Neural progenitor cell (in vitro differentiated cells): Measurements from ENCODE around the gene VAV3.

Experiments used
- EZH2 ChIP-seq: fragments of 200-600 bp; sonication (generic); IDR thresholded peaks from 2 replicates; pipeline ENCODE4 v1.6.1; 2017; ENCODE audit warnings: antibody characterized with exemption, mild to moderate bottlenecking, moderate library complexity
- EZH2phosphoT487 ChIP-seq: fragments of 200-600 bp; sonication (generic); IDR thresholded peaks from 2 replicates; pipeline ENCODE4 v1.6.1; 2017; ENCODE audit warnings: antibody characterized with exemption
- TF ChIP-seq, protein P1 (sequence below): fragments of 200-600 bp; sonication (generic); IDR thresholded peaks from 2 replicates; pipeline ENCODE4 v1.5.1; 2017; ENCODE audit warnings: antibody characterized with exemption, mild to moderate bottlenecking

DNA sequence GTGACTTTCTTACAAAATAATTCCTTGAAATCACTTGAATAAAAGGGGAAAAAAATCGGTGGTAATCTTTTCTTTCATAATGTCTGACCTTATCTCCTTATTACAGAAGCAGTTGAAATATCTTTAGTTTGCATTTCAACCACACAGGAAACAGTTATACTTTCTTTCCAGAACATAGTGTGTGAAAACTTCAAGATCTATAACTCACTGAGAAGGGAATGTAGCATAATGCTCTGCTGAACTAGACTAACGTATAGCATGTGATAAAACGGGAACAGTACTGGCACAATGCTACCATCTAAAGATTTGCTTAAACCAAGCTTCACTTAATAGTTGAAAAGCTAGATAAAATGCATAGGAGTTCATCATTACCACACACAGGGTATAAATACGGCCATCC is 45.0 kb downstream of the VAV3 start:
- TF ChIP-seq, protein P1, sequence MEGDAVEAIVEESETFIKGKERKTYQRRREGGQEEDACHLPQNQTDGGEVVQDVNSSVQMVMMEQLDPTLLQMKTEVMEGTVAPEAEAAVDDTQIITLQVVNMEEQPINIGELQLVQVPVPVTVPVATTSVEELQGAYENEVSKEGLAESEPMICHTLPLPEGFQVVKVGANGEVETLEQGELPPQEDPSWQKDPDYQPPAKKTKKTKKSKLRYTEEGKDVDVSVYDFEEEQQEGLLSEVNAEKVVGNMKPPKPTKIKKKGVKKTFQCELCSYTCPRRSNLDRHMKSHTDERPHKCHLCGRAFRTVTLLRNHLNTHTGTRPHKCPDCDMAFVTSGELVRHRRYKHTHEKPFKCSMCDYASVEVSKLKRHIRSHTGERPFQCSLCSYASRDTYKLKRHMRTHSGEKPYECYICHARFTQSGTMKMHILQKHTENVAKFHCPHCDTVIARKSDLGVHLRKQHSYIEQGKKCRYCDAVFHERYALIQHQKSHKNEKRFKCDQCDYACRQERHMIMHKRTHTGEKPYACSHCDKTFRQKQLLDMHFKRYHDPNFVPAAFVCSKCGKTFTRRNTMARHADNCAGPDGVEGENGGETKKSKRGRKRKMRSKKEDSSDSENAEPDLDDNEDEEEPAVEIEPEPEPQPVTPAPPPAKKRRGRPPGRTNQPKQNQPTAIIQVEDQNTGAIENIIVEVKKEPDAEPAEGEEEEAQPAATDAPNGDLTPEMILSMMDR = no peak
- TF ChIP-seq EZH2 = no peak
- no peak for TF ChIP-seq EZH2phosphoT487
